HFFc6 (cell line): ENCODE measurements around the gene KMT2D. TPM values are rescaled to one million over a fixed set of nuclear protein-coding genes. Genes with fewer than 3 reads are reported as not detected.
A peak's percentile ranks its signal among the peaks of the same experiment; 100 is the strongest.

Source experiments
- DNase-seq: peaks from one replicate; pipeline ENCODE4 v3.0.0-alpha.2; 2018
- H3K27ac Mint-ChIP-seq: 2 replicates; pipeline ENCODE4 v1.8.0; 2020; ENCODE audit warnings: mild to moderate bottlenecking, mixed read lengths
- H3K27me3 Mint-ChIP-seq: 2 replicates; pipeline ENCODE4 v1.8.0; 2021; ENCODE audit warnings: mild to moderate bottlenecking, moderate library complexity, mixed read lengths; ENCODE audit not compliant: insufficient read depth
- H3K36me3 Mint-ChIP-seq: 2 replicates; pipeline ENCODE4 v1.8.0; 2021; ENCODE audit warnings: low read depth, mixed read lengths
- H3K4me1 Mint-ChIP-seq: 2 replicates; pipeline ENCODE4 v1.8.0; 2020; ENCODE audit warnings: low read depth, mixed read lengths
- H3K4me3 Mint-ChIP-seq: 2 replicates; pipeline ENCODE4 v1.8.0; 2020; ENCODE audit warnings: mild to moderate bottlenecking, moderate library complexity, mixed read lengths
- H3K9me3 Mint-ChIP-seq: 2 replicates; pipeline ENCODE4 v1.8.0; 2020; ENCODE audit warnings: mild to moderate bottlenecking, mixed read lengths
- CTCF ChIP-seq: fragments of 200-600 bp; sonication (generic); IDR thresholded peaks from 2 replicates; pipeline ENCODE4 v1.5.0; 2021; ENCODE audit warnings: antibody characterized with exemption, mild to moderate bottlenecking
- total RNA-seq, 6 experiments: library from RNA; stranded (reverse); fragmentation: NEBNext Ultra II Directional; extraction: Animal tissue kit (Norgen Biotek cat#: 25700); gene quantifications; 2 replicates in 1 of 6; 3 replicates in 5 of 6; pipeline ENCODE4 v1.2.3, GENCODE V29; 2021

KMT2D gene
- total RNA-seq, 6 experiments from 2014 or later = 43.9 to 66.6 (median 48.4) TPM

- no peak overlapping the region for H3K4me3 Mint-ChIP-seq
Observed at GRCh38 chr12:49054096-49054495, 6.5 kb downstream of the KMT2D start.

GRCh38 chr12:49052451-49053208 is 8.0 kb downstream of the KMT2D start:
- Mint-ChIP-seq H3K27ac (no peak overlapping the region), H3K9me3 (no peaks in the 10 kb centered on the region), H3K36me3 (peaks cover 53% of the 10 kb centered on the region), H3K27me3 (no peaks in the 10 kb centered on the region), H3K4me1 (peaks cover 52% of the 10 kb centered on the region), H3K4me3 (no peak overlapping the region)
- peak; percentile 43 for TF ChIP-seq CTCF
- no peak for DNase-seq

More at GRCh38 chr12:49054096-49054495, 6.5 kb downstream of the KMT2D start:
- H3K27ac Mint-ChIP-seq = no peak overlapping the region
- DNase-seq = no peak
- H3K4me1 Mint-ChIP-seq = peaks cover 59% of the 10 kb centered on the region
- H3K36me3 Mint-ChIP-seq = peaks cover 43% of the 10 kb centered on the region
- no peaks in the 10 kb centered on the region for H3K27me3 Mint-ChIP-seq
- no peak for TF ChIP-seq CTCF
- H3K9me3 Mint-ChIP-seq = no peaks in the 10 kb centered on the region

GRCh38 chr12:49051777-49052438 is 8.7 kb downstream of the KMT2D start:
- H3K27me3 Mint-ChIP-seq = no peaks in the 10 kb centered on the region
- H3K36me3 Mint-ChIP-seq = peaks cover 54% of the 10 kb centered on the region

GRCh38 chr12:49051373-49051764 is 9.2 kb downstream of the KMT2D start:
- H3K27ac Mint-ChIP-seq = no peak overlapping the region
- peaks cover 49% of the 10 kb centered on the region for H3K36me3 Mint-ChIP-seq

More at GRCh38 chr12:49051777-49052438, 8.7 kb downstream of the KMT2D start:
- H3K4me1 Mint-ChIP-seq = peaks cover 45% of the 10 kb centered on the region
- no peak overlapping the region for H3K27ac Mint-ChIP-seq
- no peak for DNase-seq
- H3K9me3 Mint-ChIP-seq = no peaks in the 10 kb centered on the region
- no peak overlapping the region for H3K4me3 Mint-ChIP-seq
- no peak for TF ChIP-seq CTCF

More at GRCh38 chr12:49051373-49051764, 9.2 kb downstream of the KMT2D start:
- Mint-ChIP-seq H3K9me3 (no peaks in the 10 kb centered on the region), H3K4me3 (no peak overlapping the region), H3K27me3 (no peaks in the 10 kb centered on the region), H3K4me1 (peaks cover 39% of the 10 kb centered on the region)
- DNase-seq = no peak
- no peak for TF ChIP-seq CTCF
